ENCODE data around the gene KRTAP3-1. TPM values are rescaled to one million over a fixed set of nuclear protein-coding genes. Genes with fewer than 3 reads are reported as not detected.

Gene KRTAP3-1
- total RNA-seq, 5 donors from 2014 or later (not counting 1 experiment from before 2014, with no cell fraction given): not detected

DNA sequence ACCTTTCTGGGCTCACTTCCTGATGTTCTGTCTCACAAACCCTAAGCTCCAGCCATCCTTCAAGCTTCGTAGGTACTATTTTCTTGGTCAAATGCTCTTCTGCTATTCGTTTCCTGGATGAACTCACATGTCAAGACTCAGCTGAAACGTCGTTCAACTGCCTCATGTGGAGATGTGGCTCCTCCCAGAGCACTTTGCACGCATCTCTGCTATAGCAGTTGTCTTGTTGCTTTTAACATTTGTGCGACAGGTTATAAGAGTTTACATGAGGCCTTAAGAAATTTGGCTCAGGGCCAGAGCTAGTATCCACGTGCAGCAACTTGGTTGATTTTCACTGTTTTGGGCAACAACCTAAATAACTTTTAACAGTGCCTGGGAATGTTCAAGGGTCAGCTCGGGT, 22.0 kb downstream of the KRTAP3-1 start:
- no peaks in the 10 kb centered on the region for H3K4me1 ChIP-seq (ENCODE audit: control insufficient read depth in 1 of 2, extremely low read depth in 1 of 2, insufficient read depth in 2 of 2, low read length in 2 of 2)
- no peak overlapping the region for H3K27ac ChIP-seq (ENCODE audit: low read length)
- no peaks in the 10 kb centered on the region for H3K36me3 ChIP-seq (ENCODE audit: control insufficient read depth in 2 of 2, extremely low read depth in 1 of 2, insufficient read depth in 1 of 2, low read length in 1 of 2)
- DNase-seq: no peak
- ChIA-PET POLR2A (no interaction called here), CTCF (no interaction called here)
- no peak for ATAC-seq (replicated peaks in 1 of 4)
- WGBS (ENCODE audit: insufficient coverage): 70% methylated on average over 7 of the region's 8 CpGs
- H3K4me3 ChIP-seq (ENCODE audit: control insufficient read depth in 1 of 2, extremely low read depth in 1 of 2, low read length in 1 of 2): no peak overlapping the region
- H3K27me3 Mint-ChIP-seq: peaks cover 20 to 23% of the 10 kb centered on the region in 2 donors
- no peaks in the 10 kb centered on the region for H3K36me3 Mint-ChIP-seq
- no peaks in the 10 kb centered on the region for H3K4me1 Mint-ChIP-seq
- peaks cover 0 to 3% of the 10 kb centered on the region in 2 experiments for H3K27me3 ChIP-seq (replicated peaks in 1 of 2; ENCODE audit: control insufficient read depth in 2 of 2, extremely low read depth in 1 of 2, insufficient read depth in 2 of 2, low read length in 1 of 2)
- no peaks in the 10 kb centered on the region for H3K9me3 Mint-ChIP-seq
- H3K27ac Mint-ChIP-seq: no peak overlapping the region
- H3K9me3 ChIP-seq: peaks cover 2% of the 10 kb centered on the region
- no peak overlapping the region for H3K4me3 Mint-ChIP-seq

DNA sequence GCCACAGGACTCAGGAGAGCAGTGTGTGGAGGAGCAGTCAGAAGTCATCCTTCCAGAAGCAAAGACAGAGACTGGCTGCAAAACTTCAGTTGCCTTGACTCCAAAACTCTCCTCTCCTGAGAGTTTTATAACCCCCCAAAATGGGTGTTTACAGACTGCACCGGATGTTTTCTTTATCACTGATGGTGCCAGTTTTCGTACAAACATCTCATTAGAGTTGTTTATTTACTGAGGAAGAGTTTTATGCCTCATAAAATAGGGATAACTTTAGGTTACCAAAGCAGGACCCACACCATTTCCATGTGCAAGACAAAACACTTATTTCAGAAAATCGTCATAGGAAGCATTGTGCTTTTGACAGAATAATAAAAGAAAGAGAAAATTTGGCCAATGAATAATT, 24.7 kb downstream of the KRTAP3-1 start, which contains the start of gene KRT40:
Gene KRT40, minus strand, starts transcription at position 101 of the 400 bp plus-strand sequence. Its CDS starts 53 bp downstream, at position 48.
- Histone ChIP-seq H3K4me3 (ENCODE audit: control insufficient read depth in 1 of 2, extremely low read depth in 1 of 2, low read length in 1 of 2) (no peak within 1 kb of the TSS), H3K27me3 (replicated peaks in 1 of 2; ENCODE audit: control insufficient read depth in 2 of 2, extremely low read depth in 1 of 2, insufficient read depth in 2 of 2, low read length in 1 of 2) (peaks cover 0 to 8% of the 10 kb centered on the region in 2 experiments), H3K9me3 (no peaks in the 10 kb centered on the region), H3K4me1 (ENCODE audit: control insufficient read depth in 1 of 2, extremely low read depth in 1 of 2, insufficient read depth in 2 of 2, low read length in 2 of 2) (no peaks in the 10 kb centered on the region), H3K36me3 (ENCODE audit: control insufficient read depth in 2 of 2, extremely low read depth in 1 of 2, insufficient read depth in 1 of 2, low read length in 1 of 2) (no peaks in the 10 kb centered on the region), H3K27ac (ENCODE audit: low read length) (no peak within 1 kb of the TSS)
- POLR2A ChIA-PET: no interaction called here
- Mint-ChIP-seq H3K27me3 (peaks cover 20 to 25% of the 10 kb centered on the region in 2 donors), H3K4me1 (no peaks in the 10 kb centered on the region), H3K4me3 (no peak within 1 kb of the TSS), H3K36me3 (no peaks in the 10 kb centered on the region), H3K27ac (no peak within 1 kb of the TSS), H3K9me3 (no peaks in the 10 kb centered on the region)
- ATAC-seq (replicated peaks in 1 of 4) (no peak), DNase-seq (no peak)
- WGBS (ENCODE audit: insufficient coverage): no CpG with 5 or more reads among the region's 3 CpGs
- CTCF ChIA-PET: no interaction called here

GRCh38 chr17:40981115-40981514, 27.8 kb downstream of the KRTAP3-1 start:
- CTCF ChIA-PET: interaction anchor here in 1 of 2 donors (0.5 to 1.0 kb wide), 2 partner anchors 19 to 501 kb away, joined by 3 read pairs; no protein-coding TSS in a partner anchor
- no peak for ATAC-seq (replicated peaks in 1 of 4)

GRCh38 chr17:40980596-40980995, 28.3 kb downstream of the KRTAP3-1 start:
- ATAC-seq (replicated peaks in 1 of 4) (no peak), DNase-seq (no peak)
- no peaks in the 10 kb centered on the region for H3K4me1 ChIP-seq (ENCODE audit: control insufficient read depth in 1 of 2, extremely low read depth in 1 of 2, insufficient read depth in 2 of 2, low read length in 2 of 2)
- Mint-ChIP-seq H3K4me3 (no peak overlapping the region), H3K36me3 (no peaks in the 10 kb centered on the region), H3K27ac (no peak overlapping the region), H3K9me3 (no peaks in the 10 kb centered on the region), H3K4me1 (no peaks in the 10 kb centered on the region), H3K27me3 (peaks cover 27 to 30% of the 10 kb centered on the region in 2 donors)
- WGBS (ENCODE audit: insufficient coverage): 81% methylated on average over 8 of the region's 8 CpGs
- no peaks in the 10 kb centered on the region for H3K9me3 ChIP-seq
- H3K36me3 ChIP-seq (ENCODE audit: control insufficient read depth in 2 of 2, extremely low read depth in 1 of 2, insufficient read depth in 1 of 2, low read length in 1 of 2): no peaks in the 10 kb centered on the region
- CTCF ChIA-PET: interaction anchor here in 1 of 2 donors (1.0 kb wide), 1 partner anchor 18 kb away, joined by 3 read pairs; no protein-coding TSS in a partner anchor
- POLR2A ChIA-PET: no interaction called here
- H3K27me3 ChIP-seq (replicated peaks in 1 of 2; ENCODE audit: control insufficient read depth in 2 of 2, extremely low read depth in 1 of 2, insufficient read depth in 2 of 2, low read length in 1 of 2): peaks cover 0 to 16% of the 10 kb centered on the region in 2 experiments
- H3K4me3 ChIP-seq (ENCODE audit: control insufficient read depth in 1 of 2, extremely low read depth in 1 of 2, low read length in 1 of 2): no peak overlapping the region
- no peak overlapping the region for H3K27ac ChIP-seq (ENCODE audit: low read length)

More at GRCh38 chr17:40981115-40981514, 27.8 kb downstream of the KRTAP3-1 start:
- H3K4me3 Mint-ChIP-seq: no peak overlapping the region
- POLR2A ChIA-PET: no interaction called here
- no peak overlapping the region for H3K27ac Mint-ChIP-seq
- no peaks in the 10 kb centered on the region for H3K4me1 Mint-ChIP-seq
- Histone ChIP-seq H3K27ac (ENCODE audit: low read length) (no peak overlapping the region), H3K4me1 (ENCODE audit: control insufficient read depth in 1 of 2, extremely low read depth in 1 of 2, insufficient read depth in 2 of 2, low read length in 2 of 2) (no peaks in the 10 kb centered on the region), H3K9me3 (no peaks in the 10 kb centered on the region), H3K27me3 (replicated peaks in 1 of 2; ENCODE audit: control insufficient read depth in 2 of 2, extremely low read depth in 1 of 2, insufficient read depth in 2 of 2, low read length in 1 of 2) (peaks cover 0 to 14% of the 10 kb centered on the region in 2 experiments), H3K4me3 (ENCODE audit: control insufficient read depth in 1 of 2, extremely low read depth in 1 of 2, low read length in 1 of 2) (no peak overlapping the region), H3K36me3 (ENCODE audit: control insufficient read depth in 2 of 2, extremely low read depth in 1 of 2, insufficient read depth in 1 of 2, low read length in 1 of 2) (no peaks in the 10 kb centered on the region)
- no CpG with 5 or more reads among the region's 5 CpGs for WGBS (ENCODE audit: insufficient coverage)
- no peaks in the 10 kb centered on the region for H3K9me3 Mint-ChIP-seq
- H3K36me3 Mint-ChIP-seq: no peaks in the 10 kb centered on the region
- peaks cover 23 to 26% of the 10 kb centered on the region in 2 donors for H3K27me3 Mint-ChIP-seq
- no peak for DNase-seq

- Mint-ChIP-seq H3K4me3 (no peak overlapping the region), H3K9me3 (no peaks in the 10 kb centered on the region), H3K27me3 (peaks cover 32 to 35% of the 10 kb centered on the region in 2 donors), H3K36me3 (no peaks in the 10 kb centered on the region), H3K4me1 (no peaks in the 10 kb centered on the region), H3K27ac (no peak overlapping the region)
- DNase-seq (no peak), ATAC-seq (replicated peaks in 1 of 4) (no peak)
- WGBS (ENCODE audit: insufficient coverage): 100% methylated on average over 3 of the region's 3 CpGs
- Histone ChIP-seq H3K27ac (ENCODE audit: low read length) (no peak overlapping the region), H3K4me1 (ENCODE audit: control insufficient read depth in 1 of 2, extremely low read depth in 1 of 2, insufficient read depth in 2 of 2, low read length in 2 of 2) (no peaks in the 10 kb centered on the region), H3K4me3 (ENCODE audit: control insufficient read depth in 1 of 2, extremely low read depth in 1 of 2, low read length in 1 of 2) (no peak overlapping the region), H3K27me3 (replicated peaks in 1 of 2; ENCODE audit: control insufficient read depth in 2 of 2, extremely low read depth in 1 of 2, insufficient read depth in 2 of 2, low read length in 1 of 2) (peaks cover 0 to 16% of the 10 kb centered on the region in 2 experiments), H3K36me3 (ENCODE audit: control insufficient read depth in 2 of 2, extremely low read depth in 1 of 2, insufficient read depth in 1 of 2, low read length in 1 of 2) (no peaks in the 10 kb centered on the region), H3K9me3 (no peaks in the 10 kb centered on the region)
- CTCF ChIA-PET: no interaction called here
- POLR2A ChIA-PET: no interaction called here
These were observed 28.8 kb downstream of the KRTAP3-1 start for GRCh38 chr17:40980117-40980516.

GRCh38 chr17:40978575-40979151, 30.3 kb downstream of the KRTAP3-1 start:
- Mint-ChIP-seq H3K27me3 (peaks cover 31 to 35% of the 10 kb centered on the region in 2 donors), H3K27ac (no peak overlapping the region), H3K4me1 (no peaks in the 10 kb centered on the region), H3K36me3 (no peaks in the 10 kb centered on the region), H3K4me3 (no peak overlapping the region), H3K9me3 (no peaks in the 10 kb centered on the region)
- H3K4me3 ChIP-seq (ENCODE audit: control insufficient read depth in 1 of 2, extremely low read depth in 1 of 2, low read length in 1 of 2): no peak overlapping the region
- no peak overlapping the region for H3K27ac ChIP-seq (ENCODE audit: low read length)
- ChIA-PET POLR2A (no interaction called here), CTCF (no interaction called here)
- no peaks in the 10 kb centered on the region for H3K36me3 ChIP-seq (ENCODE audit: control insufficient read depth in 2 of 2, extremely low read depth in 1 of 2, insufficient read depth in 1 of 2, low read length in 1 of 2)
- peaks cover 0 to 16% of the 10 kb centered on the region in 2 experiments for H3K27me3 ChIP-seq (replicated peaks in 1 of 2; ENCODE audit: control insufficient read depth in 2 of 2, extremely low read depth in 1 of 2, insufficient read depth in 2 of 2, low read length in 1 of 2)
- no peaks in the 10 kb centered on the region for H3K9me3 ChIP-seq
- ATAC-seq (replicated peaks in 1 of 4): no peak
- 77% methylated on average over 12 of the region's 13 CpGs for WGBS (ENCODE audit: insufficient coverage)
- no peaks in the 10 kb centered on the region for H3K4me1 ChIP-seq (ENCODE audit: control insufficient read depth in 1 of 2, extremely low read depth in 1 of 2, insufficient read depth in 2 of 2, low read length in 2 of 2)
- no peak for DNase-seq

Measured in T-cell (primary cell).